ENCODE measurements around the gene RASL10A.

RASL10A gene

DNA sequence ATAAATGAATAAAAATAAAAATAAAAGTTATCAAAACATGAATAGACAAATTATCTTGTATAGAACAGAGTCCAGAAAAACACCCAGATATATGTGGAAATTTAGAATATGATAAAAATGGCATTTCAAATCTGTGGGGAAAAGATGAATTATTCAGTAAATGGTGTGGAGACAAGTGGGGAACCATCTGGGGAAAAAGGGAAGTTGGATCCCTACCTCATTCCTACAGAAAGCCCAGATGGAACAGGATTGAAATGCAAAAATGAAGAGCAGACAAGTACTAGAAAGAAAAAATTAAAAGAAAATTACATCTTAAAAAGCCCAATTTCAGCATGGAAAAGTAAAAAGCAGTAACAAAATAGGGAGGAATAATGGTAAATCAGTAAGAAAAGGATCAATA lies 8.1 kb upstream of the RASL10A start:
- in situ Hi-C loops (cut with HindIII; ENCODE audit: low sequenced_read_pairs), result no loop called here

DNA sequence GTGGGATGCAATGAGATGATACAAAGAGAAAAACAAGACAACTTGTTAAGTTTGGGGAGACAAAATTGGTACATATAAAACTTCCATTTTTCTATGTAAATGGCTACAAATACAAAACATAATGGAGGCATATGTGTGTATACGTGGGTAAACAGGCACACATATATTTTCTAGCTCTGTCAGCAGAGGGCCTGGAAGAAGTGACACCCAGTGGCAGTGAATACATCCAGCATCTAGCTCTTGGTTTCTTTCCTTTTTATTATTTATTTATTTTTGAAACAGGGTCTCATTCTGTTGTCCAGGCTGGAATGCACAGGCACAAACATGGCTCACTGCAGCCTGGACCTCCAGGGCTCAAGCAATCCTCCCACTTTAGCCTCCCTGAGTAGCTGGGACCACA lies 5.0 kb upstream of the RASL10A start:
- in situ Hi-C loops (cut with HindIII; ENCODE audit: low sequenced_read_pairs), result no loop called here

DNA sequence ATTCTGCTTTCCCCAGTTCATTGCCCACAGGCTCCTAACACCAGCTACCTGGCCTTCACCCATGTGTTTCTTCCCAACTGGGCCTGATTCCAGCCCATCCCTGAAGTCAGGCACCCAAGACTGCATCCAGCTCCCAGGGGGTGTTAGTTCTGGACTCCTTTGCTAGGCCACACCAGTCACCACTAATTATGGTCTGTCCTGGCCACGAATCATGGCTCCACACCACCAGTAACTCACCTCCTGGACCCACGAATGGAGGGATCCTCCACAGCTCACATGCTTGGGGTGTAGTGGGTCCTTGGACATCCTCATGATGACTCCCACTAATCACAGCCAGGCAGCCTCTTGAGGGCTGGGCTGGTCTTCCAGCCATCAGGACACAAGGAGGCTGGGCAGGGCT lies 3.6 kb upstream of the RASL10A start:
- in situ Hi-C loops (cut with HindIII; ENCODE audit: low sequenced_read_pairs), result no loop called here

DNA sequence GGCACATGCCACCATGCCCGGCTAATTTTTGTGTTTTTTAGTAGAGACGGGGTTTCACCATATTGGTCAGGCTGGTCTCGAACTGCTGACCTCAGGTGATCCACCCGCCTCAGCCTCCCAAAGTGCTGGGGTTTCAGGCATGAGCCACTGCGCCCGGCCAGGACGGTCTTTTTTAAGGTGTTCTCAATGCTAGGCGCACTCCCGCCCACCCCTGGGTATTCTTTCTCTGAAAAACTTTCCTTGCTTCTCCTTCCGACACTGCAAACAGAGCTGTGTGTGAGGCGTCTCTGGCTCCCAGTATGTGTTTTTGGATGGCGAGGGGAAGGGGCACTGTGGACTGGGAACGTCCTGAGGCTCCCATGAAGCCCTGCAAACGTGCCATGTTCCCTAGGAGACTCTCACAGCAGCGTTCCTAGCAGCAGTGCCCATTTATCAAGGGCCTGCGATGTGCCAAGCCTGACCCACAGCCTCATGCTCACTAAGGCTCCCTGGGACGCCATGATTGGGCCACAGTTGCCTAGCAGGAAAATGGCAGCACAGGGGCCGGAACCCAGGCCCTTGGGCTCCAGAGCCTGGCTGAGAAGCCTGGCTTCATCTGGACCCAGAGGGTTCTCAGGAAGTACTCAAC lies 2.4 kb upstream of the RASL10A start:
- in situ Hi-C loops (cut with HindIII; ENCODE audit: low sequenced_read_pairs), result no loop called here

DNA sequence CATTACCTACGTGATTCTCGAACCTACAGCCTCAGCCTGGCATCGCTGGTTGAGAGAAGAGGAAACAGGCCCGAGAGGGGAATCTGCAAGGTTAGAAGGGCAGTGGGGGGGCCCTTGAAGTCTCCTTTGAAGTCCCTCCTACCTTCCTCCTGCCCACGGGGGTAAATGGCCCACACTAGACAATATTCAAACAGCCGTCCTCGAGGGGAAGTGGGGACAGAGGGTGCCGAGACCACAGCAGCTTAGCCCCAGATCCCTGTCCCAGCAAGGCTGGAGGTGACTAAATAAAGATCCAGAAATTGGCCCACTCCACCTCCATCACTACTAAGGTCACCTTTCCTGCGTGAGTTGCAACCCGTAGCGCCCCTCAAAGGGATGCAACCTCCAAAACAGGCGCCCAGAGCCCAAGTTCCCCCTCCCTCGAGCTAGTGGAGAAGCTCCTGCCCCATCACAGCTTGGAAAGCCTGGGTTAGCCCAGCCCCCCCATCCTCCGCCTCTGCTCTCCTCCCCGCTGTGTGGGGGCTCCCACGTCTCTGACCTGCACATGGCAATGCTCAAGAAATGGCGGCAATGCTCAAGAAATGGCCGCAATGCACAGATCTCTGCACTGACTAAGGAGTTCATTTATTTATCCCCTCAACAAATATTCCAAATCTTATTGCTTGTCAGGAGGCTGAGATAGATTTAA lies 788 bp upstream of the RASL10A start:
- in situ Hi-C loops (cut with HindIII; ENCODE audit: low sequenced_read_pairs), result no loop called here

DNA sequence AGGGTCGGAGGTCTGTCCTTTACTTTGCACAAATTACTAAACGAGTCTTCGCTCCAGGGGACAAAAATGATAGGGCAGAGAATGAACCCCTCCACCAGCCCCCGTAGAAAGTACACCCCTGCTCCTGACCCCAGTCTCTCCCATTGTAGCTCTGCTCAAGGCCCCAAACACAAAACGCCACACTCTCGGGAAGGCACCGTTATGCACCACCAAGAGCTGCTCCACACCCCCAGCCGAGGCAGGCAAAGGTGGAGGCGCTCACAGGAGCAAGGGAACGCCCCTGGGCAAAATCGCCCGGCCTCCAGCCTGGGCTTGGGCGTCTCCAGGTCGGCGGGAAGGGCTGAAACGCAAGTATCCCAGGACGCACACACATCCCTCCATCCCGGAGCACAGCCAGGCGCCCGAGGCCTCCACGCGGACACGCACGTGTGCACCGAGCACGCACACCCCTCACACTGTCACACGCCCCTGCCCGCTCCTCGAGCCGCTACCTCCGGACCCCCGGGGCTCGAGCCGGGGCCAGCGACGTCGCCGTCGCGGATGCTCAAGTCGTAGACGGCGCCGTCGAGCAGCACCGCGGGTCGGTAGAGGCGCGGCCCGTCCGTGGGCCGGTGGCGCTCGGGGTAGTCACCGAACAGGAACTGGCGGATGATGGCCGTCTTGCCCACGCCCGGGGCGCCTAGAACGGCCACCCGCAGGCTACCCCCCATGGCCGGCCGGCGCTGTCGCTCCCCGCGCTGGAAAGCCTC lies 786 bp downstream of the RASL10A start:
- in situ Hi-C loops (cut with HindIII; ENCODE audit: low sequenced_read_pairs), result no loop called here

DNA sequence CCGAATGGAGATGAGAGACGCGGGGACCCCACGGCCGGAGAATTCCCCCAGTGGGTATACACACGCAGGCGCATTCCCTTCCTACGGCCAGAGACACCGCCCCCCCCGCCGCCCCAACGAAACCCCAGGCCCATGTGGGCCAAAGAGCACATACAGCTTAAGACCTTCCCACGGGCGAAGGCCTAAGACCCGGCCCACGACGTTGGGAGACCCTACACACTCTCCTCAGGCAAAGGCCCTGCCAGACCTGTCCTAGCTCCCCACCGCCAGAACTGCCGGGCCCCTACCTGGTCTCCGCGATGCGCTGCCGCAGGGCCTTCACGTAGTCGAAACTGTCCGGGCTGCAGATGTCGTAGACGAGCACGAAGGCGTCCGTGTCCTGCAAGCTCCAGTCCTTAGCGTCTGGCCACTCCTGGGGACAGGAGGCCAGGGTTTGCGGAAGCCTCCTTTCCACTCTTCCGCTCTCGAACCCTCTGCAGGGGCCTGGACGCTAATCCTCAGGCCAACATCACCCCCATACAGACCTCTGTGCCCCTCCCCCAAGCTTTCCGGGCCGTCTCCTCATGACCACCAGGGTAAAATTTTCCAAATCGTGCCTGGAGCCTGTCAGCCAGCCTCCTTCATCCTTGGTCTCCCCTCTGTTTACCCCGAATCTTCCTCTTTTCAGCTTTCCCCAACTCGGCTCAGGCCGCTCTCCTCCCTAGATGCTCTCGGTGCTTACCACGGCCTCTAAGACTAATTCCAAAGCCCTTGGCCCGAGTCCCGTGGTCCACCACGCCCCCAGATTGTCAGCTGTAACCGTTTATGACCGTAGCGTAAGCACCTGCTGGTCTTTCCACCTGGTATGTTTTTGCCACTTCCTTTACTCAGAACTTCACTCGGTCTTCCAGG lies 1.7 kb downstream of the RASL10A start:
- in situ Hi-C loops (cut with HindIII; ENCODE audit: low sequenced_read_pairs), result no loop called here

DNA sequence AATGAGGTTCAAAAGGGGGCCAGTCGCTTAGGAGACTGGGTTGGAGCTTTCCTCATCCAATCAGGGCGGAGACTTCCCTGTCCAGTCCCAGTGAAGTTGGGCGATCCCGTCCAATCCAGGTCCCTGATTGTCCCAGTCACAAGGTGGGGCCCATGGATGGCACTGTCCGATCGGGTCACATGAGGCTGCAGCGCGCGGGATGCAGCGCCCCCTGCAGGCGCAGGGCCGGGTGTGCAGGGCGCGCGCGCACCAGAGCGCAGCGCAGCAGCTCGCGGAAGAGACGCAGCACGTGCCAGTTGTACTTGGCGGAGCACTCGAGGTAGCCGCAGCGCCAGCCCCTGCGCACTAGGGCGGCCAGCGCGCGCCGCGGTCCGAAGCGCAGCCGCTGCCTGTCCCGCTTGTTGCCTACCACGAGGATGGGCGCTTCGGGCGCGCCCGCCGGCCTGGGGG lies 2.3 kb downstream of the RASL10A start:
- in situ Hi-C loops (cut with HindIII; ENCODE audit: low sequenced_read_pairs), result no loop called here

DNA sequence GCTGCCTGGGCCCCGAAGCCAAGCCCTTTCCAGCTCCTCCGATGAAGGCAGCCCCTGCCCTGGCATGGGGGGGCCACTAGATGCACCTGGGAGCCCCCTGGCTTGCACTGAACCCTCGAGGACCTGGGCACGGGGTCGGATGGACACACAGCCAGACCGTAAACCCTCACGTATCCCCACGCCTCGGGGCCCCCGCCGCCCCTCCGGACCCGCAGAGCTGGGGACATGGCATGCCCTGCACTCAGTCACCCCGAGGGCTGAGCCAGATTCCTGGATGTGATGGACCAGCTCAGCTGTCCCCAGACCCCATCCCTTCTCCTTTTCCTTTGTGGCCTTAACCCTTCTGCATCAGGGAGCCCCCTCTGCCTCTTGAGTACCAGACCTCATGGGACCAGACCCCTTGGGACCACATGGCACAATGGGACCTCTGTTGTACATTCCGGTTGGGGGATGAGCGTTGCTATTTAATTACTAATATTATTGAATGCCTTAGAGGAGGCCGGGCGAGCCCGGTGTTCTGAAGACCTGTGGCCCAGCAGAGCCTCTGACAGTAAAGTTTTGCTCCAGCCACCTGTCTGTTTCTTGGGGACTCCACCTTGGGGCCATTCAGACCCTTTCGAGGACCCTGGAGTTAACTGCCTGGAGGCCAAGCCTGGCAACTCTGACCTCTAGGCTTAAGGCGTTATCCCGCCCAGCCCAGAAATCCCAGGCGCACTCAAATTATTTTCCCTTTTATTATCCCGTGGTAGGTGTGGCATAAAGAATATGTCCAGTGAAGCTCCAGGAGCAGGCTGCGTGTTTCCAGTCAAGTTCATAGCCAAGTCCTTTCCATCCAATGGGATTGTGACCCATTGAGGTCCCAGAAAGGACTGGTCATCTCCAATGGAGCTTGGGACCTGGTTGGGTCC lies 3.0 kb downstream of the RASL10A start:
- in situ Hi-C loops (cut with HindIII; ENCODE audit: low sequenced_read_pairs), result no loop called here

DNA sequence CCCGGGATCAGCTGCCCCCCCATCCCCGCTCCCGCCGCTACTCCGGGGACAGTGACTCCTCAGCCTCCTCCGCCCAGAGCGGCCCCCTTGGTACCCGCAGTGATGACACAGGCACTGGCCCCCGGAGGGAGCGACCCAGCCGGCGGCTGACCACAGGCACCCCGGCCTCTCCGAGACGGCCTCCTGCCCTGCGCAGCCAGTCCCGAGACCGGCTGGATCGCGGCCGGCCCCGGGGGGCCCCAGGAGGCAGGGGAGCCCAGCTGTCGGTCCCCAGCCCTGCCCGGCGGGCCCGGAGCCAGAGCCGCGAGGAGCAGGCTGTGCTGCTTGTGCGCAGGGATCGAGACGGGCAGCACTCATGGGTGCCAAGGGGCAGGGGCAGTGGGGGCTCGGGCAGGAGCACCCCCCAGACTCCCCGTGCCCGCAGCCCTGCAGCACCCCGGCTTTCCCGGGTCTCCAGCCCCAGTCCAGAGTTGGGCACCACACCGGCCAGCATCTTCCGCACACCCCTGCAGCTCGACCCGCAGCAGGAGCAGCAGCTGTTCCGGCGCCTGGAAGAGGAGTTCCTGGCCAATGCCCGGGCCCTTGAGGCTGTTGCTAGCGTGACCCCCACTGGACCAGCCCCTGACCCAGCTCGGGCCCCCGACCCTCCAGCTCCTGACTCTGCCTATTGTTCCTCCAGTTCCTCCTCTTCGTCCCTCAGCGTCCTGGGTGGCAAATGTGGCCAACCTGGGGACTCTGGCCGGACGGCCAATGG lies 3.9 kb downstream of the RASL10A start:
- in situ Hi-C loops (cut with HindIII; ENCODE audit: low sequenced_read_pairs), result no loop called here

DNA sequence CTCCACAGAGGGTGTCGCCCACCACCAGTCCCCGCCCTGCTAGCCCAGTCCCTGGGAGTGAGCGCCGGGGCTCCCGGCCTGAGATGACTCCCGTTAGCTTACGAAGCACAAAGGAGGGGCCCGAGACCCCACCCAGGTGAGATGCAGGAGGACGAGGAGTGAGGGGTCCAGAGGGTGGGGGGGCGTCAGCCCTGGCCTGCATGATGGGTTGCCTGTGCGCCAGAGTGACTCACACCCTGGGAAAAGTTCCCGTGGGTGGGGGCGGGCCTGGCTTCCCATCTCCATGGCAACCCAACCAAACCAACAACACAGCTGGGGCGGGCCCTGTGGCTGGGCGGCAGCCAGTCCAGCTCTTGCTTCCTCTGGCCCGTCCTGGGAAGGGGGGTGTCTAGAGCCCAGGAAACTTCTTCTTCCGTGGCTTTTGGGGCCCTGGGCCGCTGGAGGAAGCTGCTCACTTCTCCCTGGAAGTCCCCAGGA lies 4.6 kb downstream of the RASL10A start:
- in situ Hi-C loops (cut with HindIII; ENCODE audit: low sequenced_read_pairs), result no loop called here

DNA sequence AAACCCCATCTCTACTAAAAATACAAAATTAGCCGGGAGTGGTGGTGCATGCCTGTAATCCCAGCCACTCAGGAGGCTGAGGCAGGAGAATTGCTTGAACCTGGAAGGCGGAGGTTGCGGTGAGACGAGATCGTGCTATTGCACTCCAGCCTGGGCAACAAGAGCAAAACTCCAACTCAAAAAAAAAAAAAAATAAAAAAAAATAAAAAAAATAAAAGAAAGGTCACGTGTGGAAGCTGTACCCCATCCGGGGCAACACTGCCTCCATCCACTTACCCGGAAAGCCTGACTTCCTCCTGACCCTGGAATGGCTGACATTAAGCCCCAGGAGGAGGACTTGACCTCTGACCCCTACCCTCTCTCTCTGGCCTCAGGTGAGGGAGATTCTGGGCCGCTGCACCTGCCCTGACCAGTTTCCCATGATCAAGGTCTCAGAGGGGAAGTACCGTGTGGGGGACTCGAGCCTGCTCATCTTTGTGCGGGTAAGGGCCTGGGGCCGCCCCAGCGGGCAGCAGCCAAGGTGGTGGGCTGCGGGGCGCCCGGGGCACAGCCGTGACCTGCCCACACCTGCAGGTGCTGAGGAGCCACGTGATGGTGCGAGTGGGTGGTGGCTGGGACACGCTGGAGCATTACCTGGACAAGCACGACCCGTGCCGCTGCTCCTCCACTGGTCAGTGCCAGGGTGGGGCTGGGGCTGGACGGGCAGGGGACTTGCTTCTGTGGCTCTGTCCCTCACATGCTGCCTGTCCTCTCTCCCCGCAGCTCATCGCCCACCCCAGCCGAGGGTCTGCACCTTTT lies 5.2 kb downstream of the RASL10A start:
- in situ Hi-C loops (cut with HindIII; ENCODE audit: low sequenced_read_pairs), result no loop called here

DNA sequence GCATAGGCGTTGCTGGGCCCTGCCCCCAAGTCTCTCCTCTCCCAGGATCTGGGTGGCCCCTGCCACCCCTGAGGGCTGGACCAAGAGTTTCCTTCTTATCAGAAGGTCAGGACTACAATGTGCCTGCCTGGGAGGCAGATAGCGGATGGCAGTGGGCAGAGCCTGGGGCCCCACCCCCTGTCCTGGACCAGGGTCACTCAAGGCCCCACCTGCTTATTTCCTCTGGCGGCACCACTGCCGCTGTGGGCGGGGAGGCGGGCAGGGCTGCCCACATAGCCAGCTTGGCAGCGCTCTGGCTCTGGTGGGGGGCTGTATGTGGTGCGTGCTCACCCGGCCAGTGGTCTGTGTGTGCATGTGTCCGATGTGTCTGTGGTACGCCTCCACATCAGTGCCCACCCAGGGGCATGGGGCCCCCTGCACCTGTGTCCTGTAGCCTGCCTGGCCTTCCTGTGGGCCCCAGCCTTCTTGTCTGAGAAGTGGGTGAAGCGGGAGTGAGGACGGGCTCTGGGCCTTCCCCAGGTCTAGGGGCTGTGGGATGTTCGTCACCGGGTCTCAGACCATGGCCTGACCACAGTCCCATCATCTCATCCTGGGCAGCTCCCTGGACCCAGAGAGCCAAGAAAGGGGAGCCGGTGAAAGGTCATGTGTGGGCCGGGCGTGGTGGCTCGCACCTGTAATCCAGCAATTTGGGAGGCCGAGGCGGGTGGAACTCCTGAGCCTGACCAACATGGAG lies 6.0 kb downstream of the RASL10A start:
- in situ Hi-C loops (cut with HindIII; ENCODE audit: low sequenced_read_pairs), result no loop called here

DNA sequence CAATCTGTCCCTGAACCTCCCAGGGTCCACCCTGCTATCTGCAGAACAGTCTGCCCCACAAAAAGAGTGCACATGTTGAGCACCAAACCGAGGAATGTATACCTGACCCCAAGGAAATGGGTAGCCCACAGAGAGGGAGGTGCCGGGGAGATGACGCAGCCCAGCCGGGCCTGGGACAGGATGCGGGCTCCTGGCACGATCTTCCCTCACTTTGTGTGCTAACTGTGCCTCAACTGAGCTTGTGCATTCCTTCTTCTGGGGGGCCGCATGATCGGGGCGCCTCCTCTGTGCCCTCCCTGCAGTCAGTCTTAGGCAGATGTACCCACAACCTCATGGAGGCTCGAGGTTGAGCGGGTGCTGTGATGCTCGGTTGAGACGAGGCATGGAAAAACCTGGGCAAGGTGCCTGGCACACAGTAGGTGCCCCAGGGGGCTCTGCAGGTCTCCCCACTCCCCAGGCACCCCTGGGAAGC lies 6.7 kb downstream of the RASL10A start:
- in situ Hi-C loops (cut with HindIII; ENCODE audit: low sequenced_read_pairs), result no loop called here

DNA sequence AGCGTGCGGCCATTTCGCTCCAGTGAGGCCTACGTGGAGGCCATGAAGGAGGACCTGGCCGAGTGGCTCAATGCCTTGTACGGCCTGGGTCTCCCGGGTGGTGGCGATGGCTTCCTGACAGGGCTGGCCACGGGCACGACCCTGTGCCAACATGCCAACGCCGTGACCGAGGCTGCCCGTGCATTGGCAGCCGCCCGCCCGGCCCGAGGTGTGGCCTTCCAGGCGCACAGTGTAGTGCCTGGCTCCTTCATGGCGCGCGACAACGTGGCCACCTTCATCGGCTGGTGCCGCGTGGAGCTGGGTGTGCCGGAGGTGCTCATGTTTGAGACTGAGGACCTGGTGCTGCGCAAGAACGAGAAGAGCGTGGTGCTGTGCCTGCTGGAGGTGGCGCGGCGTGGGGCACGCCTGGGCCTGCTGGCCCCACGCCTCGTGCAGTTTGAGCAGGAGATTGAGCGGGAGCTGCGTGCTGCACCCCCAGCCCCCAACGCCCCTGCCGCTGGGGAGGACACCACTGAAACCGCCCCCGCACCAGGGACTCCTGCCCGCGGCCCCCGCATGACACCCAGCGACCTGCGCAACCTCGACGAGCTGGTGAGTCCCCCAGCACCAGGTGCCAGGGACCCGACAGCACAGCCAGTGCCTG lies 7.2 kb downstream of the RASL10A start:
- in situ Hi-C loops (cut with HindIII; ENCODE audit: low sequenced_read_pairs), result no loop called here

DNA sequence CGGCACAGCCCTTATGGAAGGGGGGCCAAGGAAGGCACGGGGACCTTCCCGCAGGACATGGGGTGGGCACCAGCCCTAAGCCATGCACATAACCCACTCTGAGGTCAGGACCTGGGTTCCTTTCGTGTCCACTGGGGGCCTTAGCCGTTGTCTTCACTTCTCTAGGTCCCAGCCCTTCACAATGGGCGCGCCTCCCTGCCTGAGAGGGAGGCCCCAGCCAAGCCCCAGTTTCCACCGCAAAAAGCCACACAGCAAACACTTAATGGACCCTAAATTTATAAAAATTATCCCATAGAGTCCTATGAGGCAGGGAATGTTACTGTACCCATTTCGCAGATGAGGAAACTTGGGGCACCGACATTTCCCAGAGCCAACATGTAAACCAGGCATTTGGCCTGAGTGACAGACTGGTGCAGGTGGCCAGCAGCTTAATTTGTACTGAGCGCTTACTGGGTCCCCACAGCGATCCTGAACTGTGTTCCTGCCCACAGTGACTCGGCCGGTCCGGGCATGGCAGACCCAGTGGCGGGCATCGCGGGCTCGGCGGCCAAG lies 7.8 kb downstream of the RASL10A start:
- in situ Hi-C loops (cut with HindIII; ENCODE audit: low sequenced_read_pairs), result no loop called here
